SU-DHL-6 (cell line): ENCODE results near the gene MARS1.

Experiments used
- H2AFZ ChIP-seq: fragments of 200-600 bp; sonication (generic); 2 replicates; pipeline ENCODE4 v1.6.1; 2014; ENCODE audit warnings: low read depth, mild to moderate bottlenecking, moderate library complexity, mixed read lengths, antibody characterized with exemption, low read length; ENCODE audit not compliant: severe bottlenecking
- H3F3A ChIP-seq: fragments of 200-600 bp; shearing (Covaris generic); 2 replicates; pipeline ENCODE4 v1.6.0; 2016; ENCODE audit warnings: antibody characterized with exemption, mild to moderate bottlenecking; ENCODE audit not compliant: insufficient read depth
- H3K27ac ChIP-seq: fragments of 200-600 bp; sonication (generic); 2 replicates; pipeline ENCODE4 v1.5.1; 2016; ENCODE audit warnings: low read depth, mild to moderate bottlenecking, low read length, moderate library complexity, mixed read lengths
- H3K27me3 ChIP-seq: fragments of 200-600 bp; sonication (generic), shearing (Covaris generic); 2 replicates; pipeline ENCODE4 v1.6.0; 2014; ENCODE audit warnings: mild to moderate bottlenecking, low read length
- H3K36me3 ChIP-seq: fragments of 200-600 bp; sonication (generic); 2 replicates; pipeline ENCODE4 v1.6.1; 2014; ENCODE audit warnings: mild to moderate bottlenecking, low read length, mixed read lengths
- H3K4me2 ChIP-seq: fragments of 300-600, 200-600 bp; shearing (Covaris generic), sonication (generic); 2 replicates; pipeline ENCODE4 v1.6.0; 2014; ENCODE audit warnings: low read length, low read depth, mild to moderate bottlenecking; ENCODE audit not compliant: poor library complexity, severe bottlenecking
- H3K4me3 ChIP-seq: fragments of 200-600 bp; sonication (generic); 2 replicates; pipeline ENCODE4 v1.5.1; 2014; ENCODE audit warnings: antibody characterized with exemption, low read length, mild to moderate bottlenecking, mixed read lengths; ENCODE audit not compliant: insufficient read depth, poor library complexity, severe bottlenecking
- H3K79me2 ChIP-seq: fragments of 200-600 bp; sonication (generic); 2 replicates; pipeline ENCODE4 v1.6.1; 2014; ENCODE audit warnings: mild to moderate bottlenecking, low read length, moderate library complexity; ENCODE audit not compliant: insufficient read depth
- H3K9ac ChIP-seq: fragments of 200-600 bp; sonication (generic); 2 replicates; pipeline ENCODE4 v1.7.0; 2014; ENCODE audit warnings: mild to moderate bottlenecking, low read length
- H3K9me2 ChIP-seq: fragments of 200-600 bp; sonication (generic); replicated peaks from 2 replicates; pipeline ENCODE4 v1.6.1; 2014; ENCODE audit warnings: low read length; ENCODE audit not compliant: insufficient read depth
- H3K9me3 ChIP-seq: fragments of 200-600 bp; sonication (generic); 2 replicates; pipeline ENCODE4 v1.6.1; 2014; ENCODE audit warnings: low read length, mixed read lengths; ENCODE audit not compliant: insufficient read depth
- H4K20me1 ChIP-seq: fragments of 200-600 bp; sonication (generic); 2 replicates; pipeline ENCODE4 v1.6.1; 2014; ENCODE audit warnings: low read depth, mild to moderate bottlenecking, antibody characterized with exemption, low read length, moderate library complexity, mixed read lengths
- EZH2phosphoT487 ChIP-seq: fragments of 200-600 bp; sonication (generic), shearing (Covaris generic); conservative IDR thresholded peaks from 2 replicates; pipeline ENCODE4 v1.6.1; 2018; ENCODE audit warnings: mild to moderate bottlenecking, antibody characterized with exemption, low read length, moderate library complexity, mixed read lengths
- TF ChIP-seq, protein P1 (sequence below): fragments of 200-600 bp; sonication (generic); IDR thresholded peaks from one replicate; pipeline ENCODE4 v1.5.1; 2017; ENCODE audit warnings: antibody characterized with exemption, mild to moderate bottlenecking, low read length, moderate library complexity; ENCODE audit not compliant: insufficient read depth, poor library complexity, severe bottlenecking

The MARS1 gene

DNA sequence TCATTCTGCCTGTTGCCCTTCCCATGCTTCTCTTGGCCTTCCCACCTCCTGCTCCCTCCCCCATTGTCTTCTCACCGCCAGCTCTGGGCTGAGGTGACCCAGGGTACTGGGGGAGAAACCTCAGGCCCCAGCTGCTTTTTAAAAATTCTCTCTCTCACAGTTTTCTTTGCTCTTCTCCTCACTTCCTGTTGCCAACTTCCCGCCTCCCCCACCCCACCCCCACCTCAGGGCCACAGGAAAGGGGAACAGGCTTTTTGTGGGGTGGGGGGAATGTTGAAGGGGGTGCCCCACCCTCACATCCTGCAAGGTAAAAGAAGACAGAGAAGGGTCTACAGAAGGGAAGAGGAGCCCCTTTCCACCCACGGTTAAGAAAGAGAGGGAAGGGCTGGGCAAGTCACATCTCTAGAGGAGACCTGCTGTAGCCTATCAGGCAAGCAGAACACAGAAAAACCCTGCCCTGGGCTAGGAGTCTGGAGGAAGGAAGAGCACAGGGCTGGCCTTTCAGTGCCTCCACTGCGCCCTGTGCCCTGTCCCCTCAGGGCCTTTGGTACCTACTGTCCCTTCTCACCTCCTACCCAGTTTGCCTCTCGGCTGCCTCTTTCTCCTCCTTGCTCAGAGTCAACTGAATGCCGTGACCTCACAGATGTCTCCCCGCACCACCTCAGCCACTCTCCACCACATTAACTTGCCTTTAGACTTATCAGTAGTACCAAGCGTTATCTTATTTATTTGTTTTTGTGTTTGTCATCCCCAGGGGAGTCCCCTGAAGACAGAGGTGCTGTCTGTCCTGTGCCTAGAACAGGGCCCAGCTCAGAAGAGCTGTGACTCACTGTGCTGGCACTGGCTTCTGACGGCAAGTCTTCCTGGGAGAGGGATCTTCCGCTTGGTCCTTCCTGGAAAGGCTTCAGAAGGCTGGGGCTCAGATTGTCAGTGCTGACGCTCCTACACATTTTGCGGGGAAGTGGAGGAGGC, 9.9 kb upstream of the MARS1 start:
- Histone ChIP-seq H3K4me2 (peak overlapping the region; percentile 49), H3K9me2 (no peaks in the 10 kb centered on the region), H3K4me3 (peak overlapping the region; percentile 13), H3F3A (peaks cover 12% of the 10 kb centered on the region; the same call in 1 of the 2 replicates), H4K20me1 (no peaks in the 10 kb centered on the region), H3K79me2 (no peaks in the 10 kb centered on the region), H3K27me3 (no peaks in the 10 kb centered on the region), H3K27ac (peak overlapping the region; percentile 63), H2AFZ (peak overlapping the region; percentile 65), H3K9me3 (no peaks in the 10 kb centered on the region), H3K36me3 (no peaks in the 10 kb centered on the region), H3K9ac (peak overlapping the region; percentile 54)
- TF ChIP-seq, protein P1, sequence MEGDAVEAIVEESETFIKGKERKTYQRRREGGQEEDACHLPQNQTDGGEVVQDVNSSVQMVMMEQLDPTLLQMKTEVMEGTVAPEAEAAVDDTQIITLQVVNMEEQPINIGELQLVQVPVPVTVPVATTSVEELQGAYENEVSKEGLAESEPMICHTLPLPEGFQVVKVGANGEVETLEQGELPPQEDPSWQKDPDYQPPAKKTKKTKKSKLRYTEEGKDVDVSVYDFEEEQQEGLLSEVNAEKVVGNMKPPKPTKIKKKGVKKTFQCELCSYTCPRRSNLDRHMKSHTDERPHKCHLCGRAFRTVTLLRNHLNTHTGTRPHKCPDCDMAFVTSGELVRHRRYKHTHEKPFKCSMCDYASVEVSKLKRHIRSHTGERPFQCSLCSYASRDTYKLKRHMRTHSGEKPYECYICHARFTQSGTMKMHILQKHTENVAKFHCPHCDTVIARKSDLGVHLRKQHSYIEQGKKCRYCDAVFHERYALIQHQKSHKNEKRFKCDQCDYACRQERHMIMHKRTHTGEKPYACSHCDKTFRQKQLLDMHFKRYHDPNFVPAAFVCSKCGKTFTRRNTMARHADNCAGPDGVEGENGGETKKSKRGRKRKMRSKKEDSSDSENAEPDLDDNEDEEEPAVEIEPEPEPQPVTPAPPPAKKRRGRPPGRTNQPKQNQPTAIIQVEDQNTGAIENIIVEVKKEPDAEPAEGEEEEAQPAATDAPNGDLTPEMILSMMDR: no peak
- no peak for TF ChIP-seq EZH2phosphoT487

DNA sequence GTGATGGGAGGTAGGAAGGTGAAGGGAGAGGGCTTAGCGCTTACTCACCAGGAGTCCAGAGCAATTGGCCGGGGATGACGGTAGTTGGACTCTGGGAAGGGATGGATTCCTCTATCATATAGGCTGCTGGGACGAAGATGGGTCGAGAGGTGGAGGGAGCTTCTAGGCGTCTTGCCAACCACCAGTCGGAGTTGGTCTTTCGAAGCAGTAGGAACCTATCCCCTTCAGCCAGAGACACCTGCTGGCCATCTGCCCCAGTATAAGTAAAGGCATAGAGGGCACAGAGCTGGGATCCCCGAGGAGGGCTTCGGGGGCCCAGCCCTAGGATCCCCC, 8.9 kb upstream of the MARS1 start:
- no peaks in the 10 kb centered on the region for H3K79me2 ChIP-seq
- H3F3A ChIP-seq: peaks cover 12% of the 10 kb centered on the region; the same call in 1 of the 2 replicates
- no peak overlapping the region for H3K4me3 ChIP-seq
- no peaks in the 10 kb centered on the region for H3K9me2 ChIP-seq
- H3K27me3 ChIP-seq: no peaks in the 10 kb centered on the region
- peak overlapping the region; percentile 43 for H3K9ac ChIP-seq
- TF ChIP-seq, protein P1: no peak
- no peak for TF ChIP-seq EZH2phosphoT487
- no peaks in the 10 kb centered on the region for H4K20me1 ChIP-seq
- no peaks in the 10 kb centered on the region for H3K36me3 ChIP-seq
- H3K4me2 ChIP-seq: peak overlapping the region; percentile 54
- H3K27ac ChIP-seq: peak overlapping the region; percentile 71
- peak overlapping the region; percentile 83 for H2AFZ ChIP-seq
- no peaks in the 10 kb centered on the region for H3K9me3 ChIP-seq

DNA sequence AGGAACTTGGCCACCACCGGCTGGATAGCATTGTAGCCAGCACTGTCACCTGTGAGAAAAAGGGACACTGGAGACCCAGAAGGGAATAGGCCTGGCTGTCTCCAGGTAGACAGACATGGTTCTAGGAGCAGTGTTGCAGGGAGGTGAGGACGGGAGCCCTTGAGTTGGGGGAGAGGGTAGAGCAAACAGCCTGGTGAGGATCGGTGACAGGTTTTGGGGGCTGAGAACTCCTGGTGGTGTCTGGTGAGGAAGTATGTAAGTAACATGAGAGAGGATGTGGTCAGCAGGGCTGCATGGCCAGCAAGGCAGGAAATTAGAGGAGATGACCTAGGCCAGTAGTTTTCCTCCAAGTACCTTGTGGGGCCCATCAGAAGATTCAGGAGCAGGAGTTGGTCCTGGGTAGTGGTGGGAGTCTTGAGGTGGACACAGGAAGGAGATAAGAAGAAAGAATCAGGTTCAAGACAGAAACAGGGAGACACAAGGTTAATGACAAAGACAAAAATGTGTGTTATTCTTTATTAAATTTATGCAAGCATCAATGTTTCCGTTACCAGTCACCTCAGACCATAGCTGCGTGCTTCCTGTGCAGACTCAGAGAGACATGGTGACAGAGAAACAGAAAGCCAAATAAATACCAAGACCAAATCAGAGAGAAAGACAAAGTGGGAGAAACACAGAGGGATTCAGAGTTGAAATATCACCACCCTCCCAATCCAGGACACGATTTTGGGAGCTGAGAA, 8.3 kb upstream of the MARS1 start, which contains the start of gene ARHGAP9:
ARHGAP9 (minus strand) TSS at position 491 of the 740 bp plus-strand sequence; CDS start at position 31, 460 bp downstream.
- no peaks in the 10 kb centered on the region for H3K9me2 ChIP-seq

More for the DNA sequence above, 8.3 kb upstream of the MARS1 start, which contains the start of gene ARHGAP9:
- H3F3A ChIP-seq: peaks cover 12% of the 10 kb centered on the region; the same call in 1 of the 2 replicates
- no peaks in the 10 kb centered on the region for H3K79me2 ChIP-seq
- TF ChIP-seq, protein P1: no peak
- no peak for TF ChIP-seq EZH2phosphoT487
- H3K27me3 ChIP-seq: no peaks in the 10 kb centered on the region
- no peaks in the 10 kb centered on the region for H3K36me3 ChIP-seq
- peak within 1 kb of the TSS; percentile 71 for H3K27ac ChIP-seq
- H4K20me1 ChIP-seq: no peaks in the 10 kb centered on the region
- H3K4me2 ChIP-seq: peak within 1 kb of the TSS; percentile 54
- H2AFZ ChIP-seq: peak within 1 kb of the TSS; percentile 83
- H3K9me3 ChIP-seq: no peaks in the 10 kb centered on the region
- H3K4me3 ChIP-seq: no peak within 1 kb of the TSS
- peak within 1 kb of the TSS; percentile 43 for H3K9ac ChIP-seq
